Dermis microvascular lymphatic vessel endothelial cell (primary cell): ENCODE measurements around the gene MAL. TPM values are rescaled to one million over a fixed set of nuclear protein-coding genes. Genes with fewer than 3 reads are reported as not detected.

Source experiments
- DNase-seq, 2 donors: peaks; one replicate each; pipeline versions ENCODE4 v3.0.0 to v3.0.0-alpha.2; 2010; ENCODE audit warnings: low read depth in 2 of 2
- total RNA-seq: library from RNA; depleted of rRNA; stranded (reverse); fragments of >200 nt; gene quantifications from 2 replicates; pipeline ENCODE4 v1.2.1, GENCODE V29; 2014

Gene MAL
- total RNA-seq, 1 donor from 2014 or later = not detected

DNA sequence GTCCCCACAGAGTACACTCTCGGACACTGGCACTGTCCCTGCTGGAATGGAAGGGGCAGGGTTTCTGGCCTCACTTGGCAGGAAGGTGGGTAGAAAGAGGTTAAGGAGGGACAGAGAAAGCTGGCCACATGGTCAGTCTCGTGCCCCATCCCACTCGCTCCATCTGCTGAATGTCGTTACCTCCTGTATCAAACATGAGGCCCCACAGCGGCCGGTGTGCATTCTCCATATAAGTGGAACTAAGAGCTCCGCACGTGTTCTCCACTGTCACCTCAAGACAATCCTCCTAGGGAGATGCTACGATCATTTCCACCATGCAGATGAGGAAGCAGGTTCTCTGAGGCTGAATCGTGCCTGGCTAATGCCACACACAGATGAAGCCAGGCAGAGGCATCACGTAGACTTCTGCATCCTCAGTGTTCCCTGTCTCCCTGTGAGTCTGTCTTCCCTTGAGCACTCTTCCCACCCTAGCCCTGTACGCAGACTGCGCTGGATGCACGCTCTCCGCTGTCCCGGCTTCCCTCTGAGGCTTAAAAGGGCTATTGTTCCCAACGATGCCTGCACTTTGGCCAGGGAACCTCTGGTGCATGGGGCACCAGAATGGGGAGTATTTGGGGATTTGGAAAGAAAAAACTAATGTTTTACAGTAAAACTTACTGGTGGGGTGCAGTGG is 35.1 kb downstream of the MAL start:
- no peak for DNase-seq

DNA sequence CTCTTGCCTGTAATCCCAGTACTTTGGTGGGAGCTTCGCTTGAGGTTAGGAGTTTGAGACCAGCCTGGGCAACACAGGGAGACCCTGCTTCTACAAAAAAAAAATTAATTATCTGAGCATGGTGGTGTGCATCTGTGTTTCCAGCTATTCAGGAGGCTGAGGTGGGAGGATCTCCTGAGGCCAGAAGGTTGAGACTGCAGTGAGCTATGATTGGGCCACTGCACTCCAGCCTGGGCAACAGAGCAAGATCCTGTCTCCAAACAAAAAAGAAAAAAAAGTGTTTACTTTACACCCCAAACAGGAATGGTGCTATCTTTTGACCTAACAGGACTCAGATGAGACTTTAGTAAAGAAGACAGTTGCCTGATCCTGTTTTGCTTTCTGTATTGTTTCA is 35.6 kb downstream of the MAL start:
- DNase-seq = no peak

GRCh38 chr2:95061601-95062183 is 36.2 kb downstream of the MAL start:
- no peak for DNase-seq

DNA sequence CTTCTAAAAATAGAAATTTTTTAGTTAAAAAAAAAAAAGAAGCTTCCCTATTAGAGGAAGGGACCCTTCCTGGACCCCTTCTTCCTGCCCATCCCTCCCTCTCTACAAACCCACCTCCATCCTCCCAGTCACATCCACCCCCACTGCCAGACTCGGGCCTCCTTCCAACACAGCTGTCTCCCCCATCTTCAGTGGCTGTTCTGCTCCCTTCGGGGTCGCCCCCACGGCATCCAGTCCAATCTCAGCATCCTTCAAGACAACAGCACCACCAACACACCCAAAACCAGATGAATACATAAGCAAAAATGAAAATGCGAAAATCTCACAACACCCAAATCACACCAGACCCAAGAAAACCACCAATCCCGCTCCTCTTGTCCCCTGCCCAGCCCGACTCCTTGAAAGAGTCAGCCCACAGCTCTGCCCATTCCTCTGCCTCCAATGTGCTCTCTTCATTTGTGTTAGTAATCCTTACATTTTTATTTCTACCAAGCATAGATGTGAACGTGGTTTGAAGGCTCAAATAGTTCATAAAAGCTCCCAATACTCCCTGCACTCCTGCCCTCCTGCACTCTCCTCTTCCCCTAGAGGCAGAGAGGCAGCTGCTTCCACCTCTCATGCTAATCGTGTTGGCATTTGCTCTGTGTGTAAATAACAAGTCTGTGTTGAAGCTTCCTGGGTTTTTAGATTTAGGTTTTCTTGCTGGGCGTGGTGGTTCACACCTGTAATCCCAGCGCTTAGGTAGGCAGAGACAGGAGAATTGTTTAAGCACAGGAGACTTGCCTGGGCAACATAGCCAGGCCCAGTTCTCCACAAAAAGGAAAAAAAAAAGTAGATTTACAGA is 37.0 kb downstream of the MAL start:
- DNase-seq = no peak

GRCh38 chr2:95063086-95063958 is 37.8 kb downstream of the MAL start:
- no peak for DNase-seq

DNA sequence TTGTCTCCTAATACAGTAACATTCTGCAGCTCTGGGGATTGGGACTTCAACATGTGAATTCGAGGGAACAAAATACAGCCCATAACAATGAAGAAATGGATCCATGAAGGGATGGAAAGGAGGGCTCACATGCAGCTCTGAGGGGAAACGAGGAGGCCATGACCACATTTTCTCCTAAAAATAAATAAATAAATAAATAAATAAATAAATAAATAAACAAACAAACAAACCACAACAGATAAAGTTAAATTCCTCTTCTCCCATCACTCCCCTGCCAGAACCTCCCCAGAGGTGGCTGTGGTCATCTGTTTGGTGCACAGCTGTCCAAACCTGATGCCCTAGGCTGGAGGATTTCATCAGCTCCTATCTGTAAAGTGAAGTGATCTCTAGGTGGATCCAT is 42.7 kb downstream of the MAL start:
- DNase-seq = no peak

- no peak for DNase-seq
Observed at GRCh38 chr2:95069465-95069864, 44.0 kb downstream of the MAL start.

GRCh38 chr2:95071856-95072255 is 46.3 kb downstream of the MAL start:
- no peak for DNase-seq

DNA sequence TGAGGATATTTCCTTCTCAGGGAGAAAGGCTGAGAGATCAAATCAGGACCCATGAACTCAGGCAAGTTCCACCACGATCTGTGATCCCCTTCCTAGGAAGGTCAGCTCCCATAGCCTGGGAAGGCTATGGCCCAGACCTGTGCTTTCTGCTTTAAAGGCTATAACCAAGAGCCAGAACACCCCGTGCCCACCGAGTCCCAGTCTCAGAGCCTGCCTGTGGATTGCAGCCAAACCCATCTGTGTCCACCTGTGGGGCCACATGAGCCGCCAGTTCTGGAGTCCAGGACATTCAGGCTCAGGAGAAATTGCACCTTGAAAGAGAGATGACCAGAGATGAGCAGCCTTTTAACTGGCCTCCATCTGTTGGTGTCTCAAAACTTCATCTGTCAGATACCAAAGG is 46.9 kb downstream of the MAL start:
- DNase-seq = no peak

DNA sequence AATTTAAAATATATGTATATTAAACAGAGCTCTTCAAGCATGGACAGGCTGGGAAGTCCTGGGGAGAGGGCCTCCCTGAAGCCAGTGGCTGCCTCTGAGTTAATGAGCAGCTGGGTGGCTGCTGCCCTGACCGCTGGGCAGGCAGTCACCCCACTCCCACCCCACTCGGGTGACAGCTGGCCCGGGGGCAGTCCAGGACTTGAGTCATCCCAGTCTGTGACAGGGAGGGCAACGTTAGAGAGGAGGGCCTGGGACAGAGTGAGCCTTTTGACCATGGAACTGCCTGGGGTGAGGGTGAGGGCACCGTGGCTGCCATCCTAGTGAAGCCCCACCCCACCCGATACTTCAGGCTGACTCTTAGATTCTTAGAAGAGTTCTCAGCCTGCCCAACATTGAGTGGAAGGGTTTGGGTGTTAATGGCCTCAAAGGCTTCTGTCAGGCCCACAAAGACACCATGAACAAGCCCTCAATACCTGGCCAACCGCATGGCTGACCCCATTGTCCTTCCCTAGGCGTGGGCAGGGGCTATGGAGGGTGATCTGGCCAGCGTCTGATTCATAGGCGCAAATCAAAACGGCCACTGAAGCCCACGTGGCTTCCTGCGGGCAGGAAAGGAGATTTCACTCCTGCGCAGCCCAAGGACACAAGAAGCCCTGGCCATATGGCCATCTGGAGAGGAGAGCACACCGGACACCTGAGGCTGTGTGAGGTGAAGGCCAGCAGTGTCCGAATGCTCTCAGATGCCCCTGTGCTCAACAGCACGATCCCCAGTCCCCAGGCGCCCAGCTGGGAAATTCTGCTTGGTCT is 48.6 kb downstream of the MAL start:
- DNase-seq = no peak

- DNase-seq = no peak
Observed at GRCh38 chr2:95074663-95075439, 49.3 kb downstream of the MAL start.

DNA sequence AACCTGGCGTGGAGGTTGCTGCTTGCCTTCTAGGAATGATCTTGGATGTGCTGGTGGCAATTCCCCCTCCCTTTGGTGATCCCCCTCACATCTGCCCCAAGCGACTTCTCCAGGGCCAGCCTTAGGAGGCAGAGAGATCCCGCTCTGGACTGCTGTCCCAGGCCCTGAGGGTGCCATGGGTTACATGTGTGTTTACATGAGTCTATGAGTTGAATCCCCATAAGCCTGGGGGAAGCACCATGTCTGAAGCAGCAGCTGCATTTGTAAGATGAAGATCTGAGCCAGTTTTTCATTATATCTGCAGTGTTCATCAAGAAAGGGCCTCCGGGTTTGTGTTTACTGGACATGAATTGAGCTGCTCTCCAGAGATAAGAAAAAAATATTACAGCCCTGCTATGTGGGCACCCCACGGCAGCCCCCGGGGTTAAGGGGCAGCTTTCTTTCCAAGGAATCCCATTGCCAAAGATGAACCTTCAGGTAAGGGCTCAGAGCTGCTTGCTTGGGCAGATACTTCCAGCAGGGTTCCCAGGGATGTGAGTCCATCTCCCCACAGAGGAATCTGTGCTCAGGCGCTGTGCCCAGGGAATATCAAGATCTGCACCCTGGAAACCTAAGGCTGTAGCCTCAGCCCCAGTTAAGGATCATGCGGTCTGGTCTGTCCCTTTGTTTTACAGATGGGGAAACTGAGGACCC is 50.1 kb downstream of the MAL start:
- no peak for DNase-seq

- DNase-seq = peak in 1 of 2 donors; percentile 55
Observed at GRCh38 chr2:95076705-95077529, 51.4 kb downstream of the MAL start.

GRCh38 chr2:95077530-95077825 is 52.0 kb downstream of the MAL start:
- no peak for DNase-seq

DNA sequence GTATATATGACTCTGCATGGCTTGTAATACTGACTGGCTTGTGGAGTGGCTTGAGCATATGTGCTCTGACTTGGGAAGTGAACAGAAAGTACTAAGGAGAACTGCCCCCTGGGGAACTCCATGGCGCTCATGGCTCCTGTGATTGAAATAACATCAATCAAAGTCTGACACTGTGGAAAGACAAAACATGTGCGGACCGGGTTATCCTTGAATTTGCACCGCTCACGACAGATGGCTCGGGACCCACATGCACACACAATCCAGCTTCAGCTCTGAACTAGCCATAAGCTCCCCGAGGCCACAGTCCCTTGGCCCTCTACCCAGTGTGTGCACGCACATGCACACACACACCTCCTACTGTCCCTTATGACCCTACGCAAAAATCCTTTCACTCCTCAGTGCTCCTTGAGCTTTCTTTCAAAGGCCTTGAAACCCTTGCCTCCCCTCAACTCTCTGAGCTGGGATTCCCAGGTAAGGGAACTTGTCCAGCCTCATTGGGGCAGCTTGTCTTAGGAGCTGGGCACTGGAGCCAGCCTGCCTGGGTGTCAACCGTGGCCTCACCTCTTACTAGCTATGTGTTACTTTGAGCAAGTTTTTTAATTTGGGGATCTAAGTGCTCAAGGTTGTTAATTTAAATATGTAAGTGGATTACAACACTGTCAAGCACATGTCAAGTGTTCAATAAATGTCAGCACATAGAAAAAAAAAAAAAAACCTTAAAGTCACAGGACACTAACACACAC is 52.5 kb downstream of the MAL start:
- no peak for DNase-seq

GRCh38 chr2:95079199-95079683 is 53.7 kb downstream of the MAL start:
- DNase-seq = no peak

- no peak for DNase-seq
Observed at GRCh38 chr2:95082477-95082876, 57.0 kb downstream of the MAL start.

GRCh38 chr2:95086017-95086416 is 60.5 kb downstream of the MAL start:
- no peak for DNase-seq
